Mammary epithelial cell (primary cell): ENCODE results near the gene TNKS1BP1.
"Not testable (repeated sequence)": the region's sequence is repeated elsewhere in the genome, so short reads cannot be mapped to it uniquely, and the experiment has no call there.

Source experiments
- CTCF ChIP-seq, 2 donors: IDR thresholded peaks in 1 of 2; conservative IDR thresholded peaks in 1 of 2; 2 replicates each; pipeline ENCODE4 v1.5.1; 2011 to 2012; ENCODE audit warnings: inconsistent platforms in 2 of 2, low read length in 2 of 2, mild to moderate bottlenecking in 2 of 2, control low read depth in 1 of 2, low read depth in 1 of 2; ENCODE audit not compliant: insufficient read depth in 1 of 2; ENCODE audit errors: extremely low read depth in 1 of 2
- EZH2 ChIP-seq: IDR thresholded peaks from 2 replicates; pipeline ENCODE4 v1.6.1; 2012; ENCODE audit warnings: low read length, inconsistent platforms, borderline replicate concordance

DNA sequence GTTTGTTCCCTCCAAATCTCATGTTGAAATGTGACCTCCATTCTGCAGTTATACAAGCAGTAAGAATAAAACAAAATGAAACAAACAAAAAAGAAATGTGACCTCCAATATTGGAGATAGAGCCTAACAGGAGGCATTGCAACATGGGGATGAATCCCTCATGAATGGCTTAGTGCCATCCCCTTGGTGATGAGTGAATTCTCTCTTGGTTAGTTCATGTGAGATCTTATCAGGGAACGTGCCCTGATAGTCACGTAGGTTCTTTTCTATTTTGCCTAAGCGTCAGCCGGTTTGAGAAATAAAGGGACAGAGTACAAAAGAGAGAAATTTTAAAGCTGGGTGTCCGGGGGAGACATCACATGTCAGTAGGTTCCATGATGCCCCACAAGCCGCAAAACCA lies 43.2 kb downstream of the TNKS1BP1 start:
- TF ChIP-seq CTCF (conservative IDR thresholded peaks at IDR 0.05 in 1 of 2, IDR thresholded peaks at IDR 0.05 in 1 of 2; ENCODE audit: extremely low read depth in 1 of 2, insufficient read depth in 1 of 2, low read depth in 1 of 2, low read length in 2 of 2); EZH2: not testable (repeated sequence)
